Lung (tissue), 12 donors: Measurements from ENCODE around the gene PTPRT. TPM values are rescaled to one million over a fixed set of nuclear protein-coding genes. Genes with fewer than 3 reads are reported as not detected.

Experiments used
- ATAC-seq: fragments of 200-7000 bp; cut with Tn5 transposase; one replicate; pipeline ENCODE4 v1.9.1; 2020; ENCODE audit warnings: moderate number of reproducible peaks; ENCODE audit not compliant: insufficient read depth, low FRiP score
- DNase-seq, 3 donors: peaks; one replicate each; pipeline ENCODE4 v3.0.0-alpha.2; 2013 to 2017
- H3K27ac ChIP-seq, 2 donors: one replicate each; pipeline ENCODE4 v1.5.1; 2013; ENCODE audit warnings: mild to moderate bottlenecking in 2 of 2, moderate library complexity in 2 of 2, control low read depth in 1 of 2, inconsistent platforms in 1 of 2, low read depth in 1 of 2, low read length in 1 of 2
- H3K27me3 ChIP-seq, 3 donors: one replicate each; pipeline ENCODE4 v1.5.1; 2013; ENCODE audit warnings: low read length in 2 of 3; ENCODE audit not compliant: control insufficient read depth in 3 of 3, insufficient read depth in 3 of 3
- H3K36me3 ChIP-seq, 4 donors: one replicate each; pipeline ENCODE4 v1.5.1; 2013; ENCODE audit warnings: low read length in 4 of 4, mild to moderate bottlenecking in 1 of 4, moderate library complexity in 1 of 4; ENCODE audit not compliant: control insufficient read depth in 4 of 4, insufficient read depth in 4 of 4
- H3K4me1 ChIP-seq, 5 donors: one replicate each; pipeline ENCODE4 v1.5.1; 2013; ENCODE audit warnings: low read length in 5 of 5, mild to moderate bottlenecking in 2 of 5, moderate library complexity in 1 of 5; ENCODE audit not compliant: control insufficient read depth in 5 of 5, insufficient read depth in 5 of 5
- H3K4me3 ChIP-seq: one replicate; pipeline ENCODE4 v1.5.1; 2013; ENCODE audit warnings: mild to moderate bottlenecking, control low read depth, moderate library complexity
- H3K9ac ChIP-seq, 2 donors: one replicate each; pipeline ENCODE4 v1.5.1; 2013; ENCODE audit warnings: low read length in 2 of 2, control low read depth in 1 of 2; ENCODE audit not compliant: insufficient read depth in 1 of 2
- H3K9me3 ChIP-seq, 4 donors: one replicate each; pipeline ENCODE4 v1.5.1; 2013; ENCODE audit warnings: low read length in 3 of 4, mild to moderate bottlenecking in 1 of 4, moderate library complexity in 1 of 4; ENCODE audit not compliant: control insufficient read depth in 4 of 4, insufficient read depth in 3 of 4
- WGBS, 2 donors: extraction: QIAGEN DNeasy Blood & Tissue Kit; methylation state at CpG; one replicate each; pipeline ENCODE4 v1.1.7; 2013; 5-methylcytosine and 5-hydroxymethylcytosine counted together
- polyA plus RNA-seq, 2 donors: library from polyadenylated mRNA; stranded (reverse); fragments of 200-250 nt; gene quantifications; one replicate each; pipeline ENCODE4 v1.2.1, GENCODE V29; 2013
- total RNA-seq, 2 donors: library from RNA; depleted of rRNA in 1 of 2; stranded (reverse); fragments of >200 nt in 1 of 2; gene quantifications; one replicate each; pipeline ENCODE4 v1.2.1, GENCODE V29; 2014 to 2021
- TF ChIP-seq, protein P1 (sequence below): IDR thresholded peaks from 2 replicates; pipeline ENCODE4 v1.5.1; 2012; ENCODE audit warnings: mild to moderate bottlenecking; ENCODE audit errors: control extremely low read depth, extremely low read depth
- donor health status: control.
- donor health status: control.
- donor health status: Bipolar disorder and iron deficiency.
- donor health status: healthy.
- donor health status: DM: yes; HTN: yes; CAD: no.

Gene PTPRT
- total and polyA plus RNA-seq, 4 donors, result 0.37 to 13.8 (median 6.1) TPM

DNA sequence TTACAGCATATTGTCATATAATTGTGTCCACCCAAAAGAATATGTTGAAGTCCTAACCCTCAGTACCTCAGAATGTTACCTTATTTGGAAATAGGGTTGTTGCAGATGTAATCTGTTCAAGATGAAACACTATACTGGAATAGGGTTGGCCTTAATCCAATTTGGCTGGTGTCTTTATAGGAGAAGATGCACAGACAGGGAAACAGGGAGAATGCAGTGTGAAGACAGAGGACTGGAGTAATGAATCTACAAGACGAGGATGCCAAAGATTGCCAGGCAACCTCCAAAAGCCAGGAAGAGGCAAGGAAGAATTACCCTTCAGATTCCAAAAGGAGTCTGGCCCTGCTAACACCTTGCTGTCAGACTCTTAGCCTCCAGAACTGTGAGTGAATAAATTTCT lies 482.9 kb downstream of the PTPRT start:
- ATAC-seq (no peak), DNase-seq (peak in 1 of 3 donors; percentile 8)
- Histone ChIP-seq H3K4me1 (no peaks in the 10 kb centered on the region), H3K27ac (no peak overlapping the region), H3K9me3 (peaks cover 0 to 14% (median 1%) of the 10 kb centered on the region in 4 donors), H3K4me3 (no peak overlapping the region), H3K36me3 (no peaks in the 10 kb centered on the region), H3K9ac (no peak overlapping the region), H3K27me3 (no peaks in the 10 kb centered on the region)
- TF ChIP-seq, protein P1, sequence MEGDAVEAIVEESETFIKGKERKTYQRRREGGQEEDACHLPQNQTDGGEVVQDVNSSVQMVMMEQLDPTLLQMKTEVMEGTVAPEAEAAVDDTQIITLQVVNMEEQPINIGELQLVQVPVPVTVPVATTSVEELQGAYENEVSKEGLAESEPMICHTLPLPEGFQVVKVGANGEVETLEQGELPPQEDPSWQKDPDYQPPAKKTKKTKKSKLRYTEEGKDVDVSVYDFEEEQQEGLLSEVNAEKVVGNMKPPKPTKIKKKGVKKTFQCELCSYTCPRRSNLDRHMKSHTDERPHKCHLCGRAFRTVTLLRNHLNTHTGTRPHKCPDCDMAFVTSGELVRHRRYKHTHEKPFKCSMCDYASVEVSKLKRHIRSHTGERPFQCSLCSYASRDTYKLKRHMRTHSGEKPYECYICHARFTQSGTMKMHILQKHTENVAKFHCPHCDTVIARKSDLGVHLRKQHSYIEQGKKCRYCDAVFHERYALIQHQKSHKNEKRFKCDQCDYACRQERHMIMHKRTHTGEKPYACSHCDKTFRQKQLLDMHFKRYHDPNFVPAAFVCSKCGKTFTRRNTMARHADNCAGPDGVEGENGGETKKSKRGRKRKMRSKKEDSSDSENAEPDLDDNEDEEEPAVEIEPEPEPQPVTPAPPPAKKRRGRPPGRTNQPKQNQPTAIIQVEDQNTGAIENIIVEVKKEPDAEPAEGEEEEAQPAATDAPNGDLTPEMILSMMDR, result no peak
- WGBS, 2 donors, result 73 to 77% methylated on average over 1 of the region's 1 CpG

DNA sequence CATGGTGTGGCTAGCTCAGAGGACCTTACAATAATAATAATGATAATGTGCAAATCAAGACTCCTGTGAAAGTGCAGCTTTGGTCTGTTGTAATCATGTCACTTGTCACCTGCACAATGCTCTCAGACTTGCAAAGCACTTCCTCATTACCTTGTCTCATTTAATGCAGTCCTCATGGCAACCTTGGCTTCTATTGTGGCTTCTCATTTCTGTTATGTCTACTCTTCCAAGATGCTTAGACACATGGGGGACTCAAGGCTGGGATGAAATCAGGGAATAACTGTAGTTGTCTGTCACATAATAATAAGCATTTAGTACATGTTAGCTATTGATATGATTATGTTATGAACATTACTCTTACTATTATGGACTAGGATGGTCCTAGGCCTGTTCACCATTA lies 484.2 kb downstream of the PTPRT start:
- H3K9me3 ChIP-seq, result peaks cover 0 to 11% (median 0%) of the 10 kb centered on the region in 4 donors
- TF ChIP-seq, protein P1, result no peak
- DNase-seq (no peak), ATAC-seq (no peak)
- H3K4me3 ChIP-seq, result no peak overlapping the region
- H3K9ac ChIP-seq, result no peak overlapping the region
- no peaks in the 10 kb centered on the region for H3K4me1 ChIP-seq
- H3K36me3 ChIP-seq, result no peaks in the 10 kb centered on the region
- no peak overlapping the region for H3K27ac ChIP-seq
- no peaks in the 10 kb centered on the region for H3K27me3 ChIP-seq

DNA sequence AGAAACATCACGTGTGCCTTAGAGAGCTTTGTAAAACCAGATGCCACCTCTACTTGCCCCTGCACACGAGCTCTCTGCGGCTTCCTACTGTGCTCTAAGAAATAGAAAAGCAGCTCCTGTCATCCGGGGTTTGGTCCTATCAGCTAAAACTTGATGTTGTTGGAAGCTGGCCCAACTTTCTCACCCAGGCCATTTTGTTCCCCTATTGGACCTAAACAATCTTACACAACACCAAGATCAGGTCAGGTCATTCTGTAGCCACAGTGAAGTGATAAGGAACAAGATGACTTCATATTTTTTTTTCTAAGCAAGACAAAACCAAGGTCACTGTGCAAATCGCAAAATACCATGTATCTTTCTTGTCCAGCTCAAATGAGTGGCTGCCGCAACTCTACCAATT lies 486.0 kb downstream of the PTPRT start:
- no peak for DNase-seq
- Histone ChIP-seq H3K9ac (no peak overlapping the region), H3K4me1 (no peaks in the 10 kb centered on the region), H3K36me3 (no peaks in the 10 kb centered on the region), H3K9me3 (peaks cover 0 to 3% (median 0%) of the 10 kb centered on the region in 4 donors), H3K27me3 (no peaks in the 10 kb centered on the region), H3K4me3 (no peak overlapping the region), H3K27ac (no peak overlapping the region)
- WGBS, 2 donors, result 81 to 89% methylated on average over 6 of the region's 6 CpGs
- TF ChIP-seq, protein P1, result no peak
- no peak for ATAC-seq

DNA sequence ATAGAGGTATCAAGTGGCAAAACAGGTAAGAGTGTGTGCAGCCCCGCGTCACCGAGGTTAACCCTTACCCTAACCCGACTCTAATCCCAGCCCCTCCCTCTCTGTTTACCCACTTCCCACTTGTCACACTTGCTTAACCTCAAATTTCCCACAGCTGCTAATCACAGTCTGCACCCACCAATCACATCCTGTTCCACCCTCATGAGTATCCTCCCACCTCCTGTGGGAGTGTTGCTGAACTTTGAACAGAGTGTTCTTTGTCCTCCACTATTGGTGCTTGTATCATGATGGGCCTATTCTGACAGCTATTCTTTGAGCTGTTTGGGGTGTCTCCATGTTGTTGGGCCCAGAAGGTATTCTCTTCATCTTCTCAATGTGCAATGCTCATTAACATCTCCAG lies 487.8 kb downstream of the PTPRT start:
- TF ChIP-seq, protein P1, result no peak
- Histone ChIP-seq H3K36me3 (no peaks in the 10 kb centered on the region), H3K9me3 (peaks cover 0 to 3% (median 0%) of the 10 kb centered on the region in 4 donors), H3K27me3 (no peaks in the 10 kb centered on the region), H3K27ac (no peak overlapping the region), H3K4me3 (no peak overlapping the region), H3K9ac (no peak overlapping the region), H3K4me1 (no peaks in the 10 kb centered on the region)
- ATAC-seq (no peak), DNase-seq (no peak)
- WGBS, 2 donors, result 61 to 75% methylated on average over 4 of the region's 4 CpGs
